NCI-H774 (cell line): Measurements from ENCODE around the gene IGFALS.

Experiments
- DNase-seq: peaks from one replicate; lab custom pipeline; 2025; lab: John Stamatoyannopoulos, UW

Gene IGFALS

DNA sequence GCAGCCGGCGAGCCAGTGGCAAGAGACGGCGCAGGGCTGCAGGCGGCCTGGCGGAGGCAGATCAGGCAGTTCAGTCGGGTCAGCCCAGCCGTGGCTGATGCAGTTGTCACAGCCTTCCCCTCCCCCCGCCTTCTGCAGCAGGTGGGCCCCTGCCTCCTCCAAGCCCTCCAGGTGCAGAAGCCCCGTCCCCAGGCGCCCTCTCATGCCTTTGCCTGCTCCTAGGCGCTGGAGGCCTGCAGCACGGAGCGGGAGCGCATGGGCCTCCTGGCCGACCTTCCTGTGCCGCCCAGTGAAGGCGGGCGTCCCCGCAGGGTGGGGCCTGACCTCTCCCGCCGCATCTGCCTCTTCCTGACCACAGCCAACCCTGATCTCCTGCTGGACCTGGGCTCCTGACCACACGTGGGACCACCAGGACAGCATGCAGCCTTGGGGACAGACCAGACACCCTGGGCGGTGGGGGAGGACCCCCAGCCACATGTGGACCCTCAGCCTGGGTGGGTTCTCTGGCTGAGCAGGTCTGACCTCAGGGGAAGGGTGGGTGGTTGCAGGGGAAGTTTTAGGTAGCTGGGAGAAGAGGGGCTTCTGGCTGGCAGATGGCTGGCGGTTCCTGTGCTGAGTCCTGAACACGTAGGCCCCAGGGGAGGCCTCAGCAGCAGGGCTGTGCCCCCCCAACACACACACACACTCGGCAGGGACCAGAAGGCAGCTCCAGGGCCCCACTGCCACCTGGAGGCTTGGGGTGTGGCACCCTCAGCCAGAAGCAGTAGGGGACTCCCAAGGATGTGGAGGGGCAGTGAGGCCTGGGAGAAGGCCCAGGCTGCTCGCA is 17.4 kb downstream of the IGFALS start:
- DNase-seq = no peak

- DNase-seq = no peak
Measured at GRCh38 chr16:1775006-1775845, 18.3 kb downstream of the IGFALS start.

- no peak for DNase-seq
Measured at GRCh38 chr16:1774448-1774780, 19.1 kb downstream of the IGFALS start.

DNA sequence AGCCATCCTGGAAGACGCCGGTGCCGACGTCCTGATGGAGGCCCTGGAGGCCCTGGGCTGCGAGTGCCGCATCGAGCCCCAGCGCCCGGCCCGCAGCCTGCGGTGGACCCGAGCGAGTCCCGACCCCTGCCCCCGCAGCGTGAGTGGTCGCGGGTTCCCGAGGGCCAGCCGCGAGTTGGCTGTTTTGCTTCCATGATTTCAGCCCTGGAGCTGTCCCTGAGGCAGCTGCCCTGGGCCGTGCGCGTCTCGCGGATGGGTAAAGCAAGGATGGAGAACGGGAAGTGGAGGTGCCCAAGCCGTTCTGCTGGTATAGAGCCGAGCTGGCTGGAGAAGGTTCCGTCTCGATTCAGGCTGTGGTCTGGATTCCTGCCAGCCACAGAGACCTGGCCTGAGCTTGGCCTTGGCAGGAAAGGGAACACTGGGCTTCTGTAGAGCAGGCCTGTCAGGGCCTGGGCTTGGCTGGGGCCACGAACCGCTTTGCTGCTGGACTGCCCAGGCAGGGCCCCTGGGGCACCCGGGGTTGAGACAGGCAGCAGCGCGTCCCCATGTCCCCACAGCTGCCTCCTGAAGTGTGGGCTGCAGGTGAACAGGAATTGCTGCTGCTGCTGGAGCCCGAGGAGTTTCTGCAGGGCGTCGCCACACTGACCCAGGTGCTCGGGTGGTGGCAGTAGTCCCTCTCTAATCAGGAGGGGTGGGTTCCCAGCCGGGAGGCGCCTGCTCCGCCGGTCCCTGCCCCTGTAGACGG is 19.6 kb downstream of the IGFALS start:
- DNase-seq = no peak

DNA sequence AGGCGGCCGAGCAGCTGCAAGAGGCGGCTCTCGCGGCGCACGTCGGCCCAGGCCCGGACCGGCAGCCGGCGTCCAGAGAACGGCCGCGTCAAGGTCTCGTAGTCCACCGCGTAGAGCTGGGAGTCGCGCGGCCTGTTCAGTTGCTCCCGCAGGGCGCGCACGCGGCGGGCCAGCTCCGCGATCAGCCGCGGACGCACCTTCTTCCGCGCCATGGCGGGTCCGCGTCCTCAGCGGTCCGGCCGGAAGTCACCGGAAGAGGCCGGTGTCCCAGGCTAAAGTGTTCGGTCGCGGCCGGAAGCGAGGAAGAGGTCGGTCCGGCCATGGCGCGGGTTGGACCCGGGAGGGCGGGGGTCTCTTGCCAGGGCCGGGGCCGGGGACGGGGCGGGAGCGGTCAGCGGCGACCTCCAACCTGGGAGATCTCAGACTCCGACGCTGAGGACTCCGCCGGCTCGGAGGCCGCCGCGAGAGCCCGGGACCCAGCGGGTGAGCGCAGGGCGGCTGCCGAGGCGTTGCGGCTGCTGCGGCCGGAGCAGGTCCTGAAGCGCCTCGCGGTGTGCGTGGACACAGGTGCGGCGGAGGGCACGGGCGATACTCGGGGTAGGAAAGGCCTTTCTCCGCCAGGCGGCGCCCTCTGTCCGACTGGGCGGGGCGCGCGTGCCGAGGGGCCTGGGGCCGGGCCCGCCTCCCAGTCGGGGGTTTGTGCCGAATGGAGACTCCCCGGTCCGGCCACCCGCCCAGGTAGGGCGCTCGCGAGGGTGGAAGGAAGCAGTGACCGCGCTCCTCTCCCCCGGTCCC is 20.4 kb downstream of the IGFALS start, which contains the start of gene MRPS34:
Gene MRPS34, minus strand, starts transcription at position 227 of the 795 bp plus-strand sequence. Its CDS starts 15 bp downstream, at position 212.
- peak; percentile 60 for DNase-seq

- DNase-seq = no peak
Measured at GRCh38 chr16:1772362-1772907, 21.1 kb downstream of the IGFALS start, which contains the start of gene EME2. Gene EME2, plus strand, starts transcription at chr16:1772810. Its CDS starts 418 bp downstream, at chr16:1773228.

DNA sequence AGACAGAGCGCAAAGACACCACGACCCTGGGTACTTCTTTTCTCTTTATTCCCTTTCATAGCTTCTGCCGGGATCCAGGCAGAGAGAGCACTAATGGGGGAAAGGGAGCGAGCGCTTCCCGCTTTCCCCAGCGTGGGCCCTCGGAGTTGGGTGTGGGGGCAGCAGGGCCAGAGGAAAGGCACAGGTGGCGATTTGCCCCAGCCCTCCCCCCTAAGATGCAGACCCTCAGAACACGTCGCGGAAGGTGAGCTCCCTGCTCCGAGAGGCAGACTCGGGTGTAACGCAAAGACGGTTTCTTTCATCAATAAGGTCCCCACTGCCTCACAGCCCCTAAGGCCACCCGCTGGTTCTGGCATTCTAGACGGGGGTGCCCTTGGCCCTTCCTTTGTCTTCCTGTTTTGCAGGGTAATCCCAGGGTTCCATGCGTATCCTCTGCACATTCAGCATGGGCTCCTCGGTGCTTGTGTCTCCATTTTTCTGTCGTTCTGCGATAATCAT is 21.6 kb downstream of the IGFALS start:
- DNase-seq = no peak

- no peak for DNase-seq
Measured at GRCh38 chr16:1771188-1771863, 22.2 kb downstream of the IGFALS start, which contains the start of gene NME3. Gene NME3, minus strand, starts transcription at chr16:1771543. Its CDS starts 9 bp downstream, at chr16:1771534.

GRCh38 chr16:1770328-1771187 is 22.9 kb downstream of the IGFALS start:
- no peak for DNase-seq

DNA sequence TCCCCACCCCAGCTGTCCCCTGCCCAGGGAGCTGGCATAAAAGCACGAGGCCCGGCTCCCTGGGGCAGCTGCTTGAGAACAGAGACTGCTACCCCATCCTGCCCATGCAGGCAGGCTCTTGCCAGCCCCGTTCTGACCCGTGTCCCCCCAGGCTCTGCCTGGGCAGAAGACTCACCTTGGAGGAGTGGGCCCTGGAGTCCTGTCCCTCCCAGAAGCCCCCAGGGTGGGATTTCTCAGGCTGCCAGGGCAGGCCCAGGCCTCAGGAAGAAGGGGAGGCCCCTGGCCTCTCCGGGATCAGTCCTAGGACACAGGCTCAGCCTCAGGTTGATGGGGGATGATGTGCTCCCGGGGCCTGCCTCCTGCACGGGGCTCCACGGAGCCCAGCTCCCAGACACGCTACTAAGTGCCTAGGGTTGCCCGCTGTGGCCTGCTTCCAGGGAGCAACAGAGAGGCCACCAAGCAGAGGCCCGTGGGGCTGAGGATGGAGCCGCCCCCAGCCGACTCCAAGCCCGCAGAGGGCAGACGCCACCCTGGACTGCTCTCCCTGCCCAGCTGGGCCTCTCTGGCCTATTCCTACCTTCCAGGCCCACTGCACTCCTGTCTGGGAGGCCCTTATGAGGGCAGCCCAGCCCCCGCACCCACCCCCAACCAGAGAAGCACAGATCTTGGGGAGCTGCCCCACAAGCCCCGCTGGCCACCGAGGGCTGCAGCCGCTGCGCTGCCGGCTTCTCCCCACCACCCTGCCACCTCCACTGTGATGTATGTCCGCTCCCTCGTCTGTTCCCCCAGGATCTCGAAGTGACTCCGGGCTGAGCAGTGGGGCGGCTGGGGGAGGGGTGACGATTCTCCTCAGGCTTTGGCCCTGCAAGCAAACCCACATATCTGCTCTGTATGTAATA is 23.9 kb downstream of the IGFALS start:
- no peak for DNase-seq

DNA sequence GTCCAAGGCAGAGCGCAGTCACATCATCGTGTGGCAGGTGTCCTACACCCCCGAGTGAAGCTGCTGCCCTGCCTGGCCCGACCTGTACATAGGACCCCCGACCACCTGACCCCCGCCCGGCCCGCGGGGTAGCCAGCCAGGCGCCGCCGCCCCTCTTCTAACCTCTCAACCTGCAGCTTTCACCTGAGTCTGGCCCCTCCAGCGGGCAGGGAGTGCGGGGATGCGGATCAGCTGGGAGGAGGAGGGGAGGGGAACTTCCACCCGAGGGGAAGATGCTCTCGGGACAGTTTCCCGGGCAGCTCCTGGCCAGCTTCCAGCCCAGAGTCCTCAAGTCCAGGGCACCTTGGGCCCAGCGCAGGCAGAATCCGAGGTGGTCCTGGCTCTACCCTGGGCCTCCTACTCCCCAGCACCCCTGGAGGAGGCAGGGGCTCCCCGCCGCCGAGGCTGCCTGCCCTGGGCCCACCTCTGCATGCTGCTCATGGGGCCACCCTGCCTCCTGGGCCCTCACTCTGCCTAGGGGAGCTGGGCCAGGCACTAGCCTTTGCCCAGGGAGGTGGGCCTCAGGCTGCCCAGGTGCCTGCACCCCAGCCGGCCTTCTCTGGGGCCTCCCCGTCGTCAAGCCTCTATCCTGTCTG is 24.6 kb downstream of the IGFALS start:
- no peak for DNase-seq

DNA sequence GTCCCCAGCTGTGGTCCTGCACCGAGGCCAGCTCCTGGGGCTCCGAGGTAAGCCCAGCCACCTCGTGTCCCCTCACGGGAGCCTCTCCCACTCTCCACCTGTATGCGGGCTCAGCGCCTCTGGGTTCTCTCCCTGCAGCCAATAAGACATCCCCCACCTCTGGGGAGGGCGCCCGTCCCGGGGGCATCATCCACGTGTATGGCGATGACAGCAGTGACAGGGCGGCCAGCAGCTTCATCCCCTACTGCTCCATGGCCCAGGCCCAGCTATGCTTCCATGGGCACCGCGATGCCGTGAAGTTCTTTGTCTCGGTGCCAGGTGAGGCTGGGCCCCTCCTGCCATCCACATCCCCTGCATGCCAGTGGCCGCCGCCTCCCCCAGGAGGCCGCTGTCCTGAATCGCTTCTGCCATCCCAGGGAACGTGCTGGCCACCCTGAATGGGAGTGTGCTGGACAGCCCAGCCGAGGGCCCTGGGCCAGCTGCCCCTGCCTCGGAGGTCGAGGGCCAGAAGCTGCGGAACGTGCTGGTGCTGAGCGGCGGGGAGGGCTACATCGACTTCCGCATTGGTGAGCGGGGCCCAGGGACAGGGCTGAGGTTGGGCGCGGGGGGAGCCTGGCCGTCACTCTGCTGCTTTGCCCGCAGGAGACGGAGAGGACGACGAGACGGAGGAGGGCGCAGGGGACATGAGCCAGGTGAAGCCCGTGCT is 25.3 kb downstream of the IGFALS start:
- DNase-seq = no peak

- DNase-seq = no peak
Measured at GRCh38 chr16:1767116-1767994, 26.1 kb downstream of the IGFALS start.

- no peak for DNase-seq
Measured at GRCh38 chr16:1766701-1767100, 26.8 kb downstream of the IGFALS start.

GRCh38 chr16:1766231-1766630 is 27.3 kb downstream of the IGFALS start:
- no peak for DNase-seq

- no peak for DNase-seq
Measured at GRCh38 chr16:1765826-1766225, 27.7 kb downstream of the IGFALS start.
